Left lung (tissue), 10 donors: Measurements from ENCODE around the gene PARD6B. TPM values are rescaled to one million over a fixed set of nuclear protein-coding genes. Genes with fewer than 3 reads are reported as not detected.
A peak's percentile ranks its signal among the peaks of the same experiment; 100 is the strongest.

Experiments used
- ATAC-seq: fragments of 200-7000 bp; cut with Tn5 transposase; one replicate; pipeline ENCODE4 v1.9.1; 2020; ENCODE audit warnings: moderate library complexity
- DNase-seq, 4 donors: peaks; one replicate each; pipeline ENCODE4 v3.0.0-alpha.2; 2013 to 2020
- H3K27ac ChIP-seq, 2 donors: fragments of 200-600 bp; sonication (generic) in 1 of 2; one replicate each; pipeline versions ENCODE4 v1.5.0 to v1.8.0; 2020 to 2021
- H3K27me3 ChIP-seq, 2 donors: fragments of 200-600 bp; sonication (generic) in 1 of 2; one replicate each; pipeline versions ENCODE4 v1.5.0 to v1.8.0; 2020 to 2021
- H3K36me3 ChIP-seq, 2 donors: fragments of 200-600 bp; sonication (generic) in 1 of 2; one replicate each; pipeline versions ENCODE4 v1.5.0 to v1.8.0; 2020 to 2021
- H3K4me1 ChIP-seq, 2 donors: fragments of 200-600 bp; one replicate each; pipeline ENCODE4 v1.8.0; 2021
- H3K4me3 ChIP-seq, 2 donors: fragments of 200-600 bp; sonication (generic) in 1 of 2; one replicate each; pipeline versions ENCODE4 v1.5.0 to v1.8.0; 2020 to 2021; ENCODE audit warnings: mild to moderate bottlenecking in 1 of 2
- H3K9me3 ChIP-seq, 2 donors: fragments of 200-600 bp; sonication (generic) in 1 of 2; one replicate each; pipeline versions ENCODE4 v1.5.0 to v1.8.0; 2020 to 2021
- intact Hi-C, 2 donors: fragments of 100-400 bp; cut with DNase I; formaldehyde crosslinking; loops; one replicate each; pipeline versions ENCODE4 v1.11.2 to v1.14.2; 2022
- polyA plus RNA-seq, 6 donors: library from polyadenylated mRNA; unstranded; fragments of 120-200 nt; gene quantifications; one replicate each; pipeline ENCODE4 v1.2.1, GENCODE V29; 2013; ENCODE audit not compliant: insufficient read length in 6 of 6
- total RNA-seq, 2 donors: library from RNA; stranded (reverse); fragmentation: NEBNext Ultra II Directional; extraction: Animal tissue kit (Norgen Biotek cat#: 25700); gene quantifications; one replicate each; pipeline ENCODE4 v1.2.1, GENCODE V29; 2021
- TF ChIP-seq, protein P1 (sequence below), 2 donors: fragments of 200-600 bp; sonication (generic) in 1 of 2; IDR thresholded peaks; one replicate each; pipeline versions ENCODE4 v1.5.0 to v1.8.0; 2021; ENCODE audit warnings: antibody characterized with exemption in 2 of 2
- donor health status: DM: no; HTN: yes; CAD: no.
- donor health status: DM: no; HTN: no; CAD: no.

PARD6B gene
- total and polyA plus RNA-seq, 8 donors: 5.1 to 37.3 (median 7.5) TPM

DNA sequence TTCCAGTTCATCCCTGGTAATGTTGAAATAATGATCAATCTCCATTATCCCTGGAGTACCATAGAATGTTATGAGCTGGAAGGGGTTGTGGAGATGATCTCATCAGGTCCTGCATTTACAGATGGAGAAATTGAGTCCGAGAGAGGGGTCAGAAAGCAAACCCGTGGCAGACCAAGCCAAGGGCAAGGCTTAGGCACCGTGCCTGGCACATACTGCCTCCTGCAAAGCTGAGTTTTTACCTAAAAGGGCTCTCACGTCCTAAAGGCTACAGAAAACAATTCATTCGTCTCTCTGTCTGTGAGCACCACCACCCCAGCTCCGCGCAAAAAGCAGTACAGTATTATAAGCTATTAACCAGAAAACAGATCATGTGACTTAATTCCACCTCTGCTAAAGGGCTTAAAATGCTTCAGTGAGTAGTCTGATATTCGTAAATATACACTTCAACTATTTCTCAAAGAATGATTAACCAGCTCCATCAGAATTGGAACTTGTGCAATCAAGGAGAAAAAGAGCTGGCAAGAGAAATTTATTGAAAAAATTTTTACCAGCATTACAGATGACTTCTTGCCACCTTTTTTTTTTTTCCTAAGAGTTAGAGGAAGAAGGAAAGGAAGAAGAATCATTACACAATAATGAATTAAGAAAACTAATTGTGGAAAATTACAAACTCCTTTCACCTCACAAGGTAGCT is 3.4 kb upstream of the PARD6B start:
- no peaks in the 10 kb centered on the region for H3K36me3 ChIP-seq
- H3K27me3 ChIP-seq: peaks cover 0 to 10% of the 10 kb centered on the region in 2 donors
- H3K27ac ChIP-seq: peak overlapping the region; percentile 79 to 84
- DNase-seq: peak in 1 of 4 donors; percentile 43
- H3K9me3 ChIP-seq: no peaks in the 10 kb centered on the region
- ATAC-seq: peak; percentile 14
- peaks cover 12 to 43% of the 10 kb centered on the region in 2 donors for H3K4me1 ChIP-seq
- TF ChIP-seq, protein P1, sequence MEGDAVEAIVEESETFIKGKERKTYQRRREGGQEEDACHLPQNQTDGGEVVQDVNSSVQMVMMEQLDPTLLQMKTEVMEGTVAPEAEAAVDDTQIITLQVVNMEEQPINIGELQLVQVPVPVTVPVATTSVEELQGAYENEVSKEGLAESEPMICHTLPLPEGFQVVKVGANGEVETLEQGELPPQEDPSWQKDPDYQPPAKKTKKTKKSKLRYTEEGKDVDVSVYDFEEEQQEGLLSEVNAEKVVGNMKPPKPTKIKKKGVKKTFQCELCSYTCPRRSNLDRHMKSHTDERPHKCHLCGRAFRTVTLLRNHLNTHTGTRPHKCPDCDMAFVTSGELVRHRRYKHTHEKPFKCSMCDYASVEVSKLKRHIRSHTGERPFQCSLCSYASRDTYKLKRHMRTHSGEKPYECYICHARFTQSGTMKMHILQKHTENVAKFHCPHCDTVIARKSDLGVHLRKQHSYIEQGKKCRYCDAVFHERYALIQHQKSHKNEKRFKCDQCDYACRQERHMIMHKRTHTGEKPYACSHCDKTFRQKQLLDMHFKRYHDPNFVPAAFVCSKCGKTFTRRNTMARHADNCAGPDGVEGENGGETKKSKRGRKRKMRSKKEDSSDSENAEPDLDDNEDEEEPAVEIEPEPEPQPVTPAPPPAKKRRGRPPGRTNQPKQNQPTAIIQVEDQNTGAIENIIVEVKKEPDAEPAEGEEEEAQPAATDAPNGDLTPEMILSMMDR (IDR thresholded peaks at IDR 0.05): no peak
- no peak overlapping the region for H3K4me3 ChIP-seq
- intact Hi-C loops: no loop called here

DNA sequence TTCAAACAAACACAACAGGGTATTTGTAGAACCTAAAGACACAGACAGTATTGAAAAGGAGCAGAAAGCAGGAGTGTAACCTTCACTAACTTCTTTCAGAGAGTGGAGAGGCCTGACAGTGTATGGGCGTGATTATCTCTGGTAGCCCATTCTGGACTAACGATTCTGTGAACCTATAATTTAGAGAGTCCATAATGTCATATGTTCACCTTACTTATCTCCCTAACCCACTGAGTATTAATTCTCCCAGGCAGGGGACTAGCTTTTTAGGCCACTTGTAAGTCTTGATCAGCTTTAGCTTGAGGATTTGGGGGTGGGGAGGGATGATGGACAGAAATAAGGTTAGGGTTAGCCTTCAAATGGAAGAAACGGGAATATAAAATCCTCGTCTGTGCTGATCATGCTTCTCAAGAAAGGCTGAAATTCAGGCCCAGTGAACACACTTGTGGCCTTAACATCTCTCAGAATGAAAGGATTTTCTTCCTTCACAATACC is 2.8 kb upstream of the PARD6B start:
- Histone ChIP-seq H3K27me3 (peaks cover 0 to 10% of the 10 kb centered on the region in 2 donors), H3K27ac (peak overlapping the region; percentile 79 to 84), H3K4me3 (no peak overlapping the region), H3K9me3 (no peaks in the 10 kb centered on the region), H3K36me3 (no peaks in the 10 kb centered on the region), H3K4me1 (peaks cover 12 to 43% of the 10 kb centered on the region in 2 donors)
- no peak for ATAC-seq
- intact Hi-C loops: no loop called here
- TF ChIP-seq, protein P1 (IDR thresholded peaks at IDR 0.05): no peak
- no peak for DNase-seq

DNA sequence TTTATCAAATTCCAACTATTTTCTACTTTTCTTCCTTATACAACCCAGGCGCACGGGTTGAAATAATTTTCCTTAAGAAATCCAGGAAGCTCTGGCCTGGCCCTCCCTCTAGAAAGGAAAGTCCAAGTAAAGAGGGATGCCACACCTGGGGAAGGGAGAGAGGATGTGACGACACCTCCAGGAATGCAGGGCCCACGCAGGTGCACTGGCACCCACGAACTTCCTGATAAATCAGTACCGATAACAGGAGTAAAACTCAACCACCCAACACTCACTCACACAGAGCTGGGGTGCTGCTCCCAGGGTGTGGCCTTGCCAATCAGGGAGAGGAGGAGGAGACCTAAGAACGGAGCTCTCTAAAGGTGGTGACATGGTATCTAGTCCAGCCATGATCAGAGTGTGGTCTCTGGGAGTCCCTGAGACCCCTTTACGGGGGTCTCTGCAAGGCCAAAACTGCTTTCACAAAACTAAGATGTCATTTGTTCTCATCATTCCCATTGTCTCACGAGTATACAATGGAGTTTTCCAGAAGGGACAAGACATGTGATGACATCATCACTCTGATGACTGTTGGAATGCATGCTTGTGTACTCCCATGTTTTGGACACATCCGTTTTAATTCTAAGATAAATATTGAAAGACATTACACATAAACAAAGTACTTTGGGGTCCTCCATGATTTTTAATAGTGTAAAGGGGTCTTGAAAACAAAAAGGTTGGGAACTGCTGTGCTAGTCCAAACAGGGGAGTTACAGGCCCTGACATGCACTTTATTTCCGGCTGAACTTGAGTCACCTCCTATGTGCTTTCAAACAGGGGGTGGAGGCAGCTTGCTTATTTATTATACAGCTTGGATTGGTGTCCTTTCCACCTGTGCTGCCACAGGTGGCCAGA is 2.2 kb upstream of the PARD6B start:
- H3K4me3 ChIP-seq: no peak overlapping the region
- peaks cover 0 to 10% of the 10 kb centered on the region in 2 donors for H3K27me3 ChIP-seq
- ATAC-seq: no peak
- H3K9me3 ChIP-seq: no peaks in the 10 kb centered on the region
- H3K4me1 ChIP-seq: peaks cover 12 to 43% of the 10 kb centered on the region in 2 donors
- peak overlapping the region; percentile 79 to 84 for H3K27ac ChIP-seq
- no peaks in the 10 kb centered on the region for H3K36me3 ChIP-seq
- intact Hi-C loops: no loop called here
- TF ChIP-seq, protein P1 (IDR thresholded peaks at IDR 0.05): no peak
- DNase-seq: no peak

DNA sequence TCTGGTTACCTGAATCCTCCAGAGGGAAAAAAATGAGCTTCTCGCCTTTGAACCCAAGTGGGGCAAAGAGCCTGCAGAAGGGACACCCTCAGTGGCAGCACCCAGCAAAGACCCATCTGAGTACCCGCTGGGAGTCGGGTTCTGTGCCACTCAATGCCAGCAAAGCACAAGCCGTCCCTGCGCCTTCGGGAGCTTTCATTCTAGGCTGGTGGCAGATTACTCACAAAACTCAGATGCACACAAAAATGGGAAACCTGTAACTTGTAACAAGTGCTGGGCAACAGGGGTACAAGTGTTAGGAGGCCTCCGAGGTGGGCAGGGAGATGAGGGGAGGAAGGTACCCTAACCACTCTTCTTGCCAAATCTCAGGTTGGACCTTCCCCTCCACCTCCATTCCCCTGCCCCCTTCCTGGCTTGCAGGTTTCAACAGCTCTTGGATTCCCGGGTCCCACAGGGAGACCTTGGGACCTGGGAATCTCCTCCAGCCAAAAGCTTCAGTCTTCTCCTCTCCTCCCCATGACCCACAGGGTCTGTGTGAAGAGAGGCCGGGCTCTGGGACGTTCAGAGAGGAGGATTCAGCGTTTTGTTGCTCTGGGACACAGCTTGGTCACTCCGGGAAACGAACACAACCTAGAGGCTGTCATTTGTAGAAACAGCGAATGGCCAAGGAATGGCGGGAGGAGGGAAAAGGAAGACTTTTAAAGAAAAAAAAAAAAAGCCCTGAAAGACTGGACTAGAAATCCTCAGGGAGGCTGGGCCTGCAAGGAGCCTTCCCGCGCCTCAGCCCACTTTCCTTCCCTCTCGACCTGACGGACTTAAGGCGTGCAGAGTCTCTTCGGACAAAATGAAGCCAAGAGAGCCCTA is 1.2 kb upstream of the PARD6B start:
- ATAC-seq (no peak), DNase-seq (peak in 1 of 4 donors; percentile 51)
- H3K4me3 ChIP-seq: peak overlapping the region; percentile 71 to 91
- TF ChIP-seq, protein P1 (IDR thresholded peaks at IDR 0.05): no peak
- no peaks in the 10 kb centered on the region for H3K36me3 ChIP-seq
- H3K27ac ChIP-seq: peak overlapping the region; percentile 77 to 84
- intact Hi-C loops: no loop called here
- no peaks in the 10 kb centered on the region for H3K9me3 ChIP-seq
- H3K4me1 ChIP-seq: peaks cover 5 to 43% of the 10 kb centered on the region in 2 donors
- peaks cover 0 to 10% of the 10 kb centered on the region in 2 donors for H3K27me3 ChIP-seq
